GM12875 (cell line): Measurements from ENCODE around the gene ZNF564.

Experiments
- H3K4me3 ChIP-seq: one replicate; pipeline ENCODE4 v1.5.1; 2011; ENCODE audit warnings: low read depth, low read length, control low read depth
- CTCF ChIP-seq: IDR thresholded peaks from 2 replicates; pipeline ENCODE4 v1.5.1; 2011; ENCODE audit warnings: low read depth, mild to moderate bottlenecking, control low read depth, inconsistent platforms, low read length, moderate library complexity, borderline replicate concordance; ENCODE audit not compliant: insufficient read depth

Gene ZNF564

DNA sequence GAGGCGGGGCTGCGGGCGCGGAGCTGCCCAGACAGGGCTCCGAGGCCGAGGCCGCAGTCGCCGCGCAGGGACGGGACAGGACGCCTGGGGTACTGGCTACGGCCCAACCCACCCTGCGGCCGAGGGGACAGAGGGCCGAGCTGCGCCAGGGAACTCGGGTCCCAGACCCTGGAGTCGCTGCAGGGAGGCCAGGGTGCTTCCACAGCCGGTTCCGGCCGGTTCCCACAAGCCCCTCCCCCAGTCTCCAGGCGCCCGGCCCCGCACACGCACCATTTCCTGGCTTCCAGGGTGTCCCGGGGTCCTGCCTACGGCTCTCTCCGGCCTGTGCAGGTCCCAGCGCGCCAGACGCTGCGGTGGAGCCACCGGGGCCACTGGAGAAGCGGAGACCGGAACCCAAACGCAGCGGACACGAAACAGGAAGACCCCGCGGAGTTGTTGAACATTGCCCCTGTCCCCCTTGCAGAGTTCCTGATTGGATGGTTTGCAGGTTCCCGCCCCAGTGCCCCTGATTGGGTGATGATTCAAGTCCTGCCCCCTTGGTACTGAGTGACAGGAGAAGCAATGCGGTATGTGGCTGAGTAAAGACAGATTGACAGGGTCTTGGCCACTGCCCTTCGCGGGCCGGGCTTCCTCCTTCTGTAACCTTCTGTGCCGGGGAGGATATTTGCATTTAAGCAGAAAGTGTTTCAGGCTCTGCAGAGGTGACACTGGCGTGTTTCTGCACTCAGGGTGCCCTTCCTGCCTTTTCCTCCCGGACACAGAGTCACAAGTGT is at the start of gene ZNF564:
TSS of gene ZNF564 (minus strand) at position 423 of the 773 bp plus-strand sequence. CDS start at position 273, 150 bp downstream.
- H3K4me3 ChIP-seq = peak within 1 kb of the TSS; percentile 95
- no peak for TF ChIP-seq CTCF

- no peak overlapping the region for H3K4me3 ChIP-seq
- TF ChIP-seq CTCF = no peak
Measured at GRCh38 chr19:12597594-12597993, 46.3 kb upstream of the ZNF564 start.

DNA sequence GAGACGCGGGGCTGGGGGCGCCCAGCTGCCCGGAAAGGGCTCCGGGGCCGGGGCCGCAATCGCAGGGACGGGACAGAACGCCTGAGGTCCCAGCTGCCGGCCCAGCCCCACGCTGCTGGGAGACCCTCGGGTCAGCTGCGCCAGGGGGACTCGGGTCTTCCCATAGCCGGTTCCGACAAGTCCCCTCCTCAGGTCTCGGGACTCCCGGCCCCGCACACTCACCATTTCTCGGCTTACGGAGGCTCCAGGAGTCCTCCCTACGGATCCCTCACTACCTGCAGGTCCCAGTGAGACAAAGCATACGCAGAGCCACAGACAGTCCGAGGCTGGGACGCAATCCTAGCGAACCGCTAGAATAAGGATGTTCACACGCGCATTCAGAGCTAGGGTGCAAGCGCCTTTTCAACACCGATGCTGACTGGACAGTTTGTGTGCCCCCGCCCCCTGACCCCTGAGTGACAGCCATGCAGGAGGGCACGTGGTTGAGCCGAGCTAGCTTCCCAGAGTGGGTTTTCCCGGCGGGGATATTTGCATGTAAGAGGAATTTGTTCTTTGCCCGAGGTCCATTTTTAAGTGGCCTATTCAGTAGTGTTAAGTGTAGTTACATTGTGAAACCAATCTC is 45.8 kb upstream of the ZNF564 start:
- no peak overlapping the region for H3K4me3 ChIP-seq
- TF ChIP-seq CTCF = no peak

- no peak for TF ChIP-seq CTCF
- no peak overlapping the region for H3K4me3 ChIP-seq
Measured at GRCh38 chr19:12596485-12596884, 45.2 kb upstream of the ZNF564 start.

GRCh38 chr19:12581100-12581499 is 29.8 kb upstream of the ZNF564 start:
- H3K4me3 ChIP-seq = no peak overlapping the region
- TF ChIP-seq CTCF = no peak

GRCh38 chr19:12580180-12580694 is 29.0 kb upstream of the ZNF564 start:
- no peak overlapping the region for H3K4me3 ChIP-seq
- TF ChIP-seq CTCF = no peak

DNA sequence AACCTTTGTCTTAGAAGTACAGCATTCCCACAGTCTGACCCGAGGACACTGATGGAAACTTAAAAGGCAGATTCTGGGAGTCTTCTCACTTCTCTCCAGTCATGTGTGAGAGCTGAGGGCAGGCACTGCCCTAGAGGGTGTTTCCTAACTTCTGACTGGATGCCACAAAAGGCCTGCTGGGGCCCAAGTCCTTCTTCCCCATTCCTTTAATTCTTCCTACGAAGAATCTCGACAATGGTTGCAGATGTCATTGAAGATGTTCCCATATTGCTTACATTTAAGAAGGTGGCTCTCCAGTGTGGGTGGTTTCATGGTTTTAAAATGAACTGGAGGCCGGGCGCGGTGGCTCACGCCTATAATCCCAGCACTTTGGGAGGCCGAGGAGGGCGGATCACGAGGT is 27.4 kb upstream of the ZNF564 start:
- H3K4me3 ChIP-seq = no peak overlapping the region
- no peak for TF ChIP-seq CTCF
